Endothelial cell of umbilical vein (primary cell): Measurements from ENCODE around the gene GGTLC2. TPM values are rescaled to one million over a fixed set of nuclear protein-coding genes. Genes with fewer than 3 reads are reported as not detected.

Experiments
- BruUV-seq: library from RNA; stranded (reverse); fragments of 400-500 nt; replicated peaks from 2 replicates; lab custom pipeline; 2021; lab: Mats Ljungman, UMichigan
- CTCF ChIA-PET: fragments of 300-600, 350-600 bp; sonication (Branson Sonifier 250); formaldehyde crosslinking; loops from one replicate; lab custom pipeline; 2021; ENCODE audit warnings: antibody characterized with exemption, inconsistent platforms; lab: Charles Lee
- POLR2A ChIA-PET: fragments of 300-600, 350-600 bp; sonication (Branson Sonifier 250); formaldehyde crosslinking; loops from one replicate; lab custom pipeline; 2021; ENCODE audit warnings: antibody characterized with exemption, inconsistent platforms; lab: Charles Lee
- DNase-seq: peaks from one replicate; pipeline ENCODE4 v3.0.0-alpha.2; 2011; ENCODE audit warnings: low read depth, low spot score
- FAIRE-seq: peaks from 2 replicates; lab custom pipeline; 2011; peaks lifted over from hg19 to GRCh38; lab: Jason Lieb, UNC
- H2AFZ ChIP-seq: 2 replicates; pipeline ENCODE4 v1.6.0; 2012; ENCODE audit warnings: low read depth, low read length, control low read depth, inconsistent platforms
- H3K27ac ChIP-seq: 2 replicates; pipeline ENCODE4 v1.5.1; 2011; ENCODE audit warnings: low read depth, mild to moderate bottlenecking, control low read depth, low read length, moderate library complexity; ENCODE audit not compliant: insufficient read depth
- H3K27me3 ChIP-seq, 2 experiments: 2 replicates each; pipeline versions ENCODE4 v1.6.0 to v1.6.1; 2011; ENCODE audit warnings: low read length in 2 of 2, mixed read lengths in 1 of 2; ENCODE audit not compliant: control insufficient read depth in 2 of 2, insufficient read depth in 2 of 2
- H3K36me3 ChIP-seq, 2 experiments: 2 replicates in 1 of 2; 3 replicates in 1 of 2; pipeline ENCODE4 v1.5.1; 2011; ENCODE audit warnings: low read length in 2 of 2, mild to moderate bottlenecking in 1 of 2, moderate library complexity in 1 of 2; ENCODE audit not compliant: control insufficient read depth in 2 of 2, insufficient read depth in 2 of 2; ENCODE audit errors: extremely low read depth in 1 of 2
- H3K4me1 ChIP-seq: 3 replicates; pipeline ENCODE4 v1.5.1; 2011; ENCODE audit warnings: mild to moderate bottlenecking, low read length; ENCODE audit not compliant: control insufficient read depth, insufficient read depth; ENCODE audit errors: extremely low read depth
- H3K4me2 ChIP-seq: 2 replicates; pipeline ENCODE4 v1.6.1; 2011; ENCODE audit warnings: low read length, control low read depth, mixed read lengths; ENCODE audit not compliant: insufficient read depth
- H3K4me3 ChIP-seq, 3 experiments: fragments of 200-600 bp in 1 of 3; sonication (generic), shearing (Covaris generic) in 1 of 3; replicated peaks in 1 of 3; 2 replicates each; pipeline ENCODE4 v1.5.1; 2011 to 2016; ENCODE audit warnings: control low read depth in 3 of 3, low read length in 3 of 3, mild to moderate bottlenecking in 2 of 3, inconsistent platforms in 1 of 3, low read depth in 1 of 3, moderate library complexity in 1 of 3; ENCODE audit not compliant: insufficient read depth in 1 of 3
- H3K79me2 ChIP-seq: 2 replicates; pipeline ENCODE4 v1.6.0; 2012; ENCODE audit warnings: low read length, inconsistent platforms; ENCODE audit not compliant: control insufficient read depth, insufficient read depth
- H3K9ac ChIP-seq: replicated peaks from 2 replicates; pipeline ENCODE3; 2011; ENCODE audit warnings: low read length, control low read depth; ENCODE audit not compliant: insufficient read depth; ENCODE audit errors: extremely low read depth
- H3K9me1 ChIP-seq: replicated peaks from 3 replicates; pipeline ENCODE4 v1.6.0; 2011; ENCODE audit warnings: mild to moderate bottlenecking, low read length; ENCODE audit not compliant: control insufficient read depth, insufficient read depth; ENCODE audit errors: extremely low read depth
- H3K9me3 ChIP-seq: replicated peaks from 2 replicates; pipeline ENCODE4 v1.5.1; 2012; ENCODE audit warnings: low read length, inconsistent platforms; ENCODE audit not compliant: control insufficient read depth, insufficient read depth
- H4K20me1 ChIP-seq: replicated peaks from 2 replicates; pipeline ENCODE3; 2011; ENCODE audit warnings: mild to moderate bottlenecking, low read length; ENCODE audit not compliant: control insufficient read depth, insufficient read depth; ENCODE audit errors: extremely low read depth
- CTCF ChIP-seq, 2 donors: IDR thresholded peaks; 1 replicate in 1 of 2; 2 replicates in 1 of 2; pipeline ENCODE4 v1.5.1; 2011; ENCODE audit warnings: low read length in 2 of 2, mild to moderate bottlenecking in 2 of 2, moderate library complexity in 2 of 2, control low read depth in 1 of 2, inconsistent platforms in 1 of 2, low read depth in 1 of 2; ENCODE audit not compliant: insufficient read depth in 1 of 2; ENCODE audit errors: extremely low read depth in 1 of 2
- EZH2 ChIP-seq: IDR thresholded peaks from 2 replicates; pipeline ENCODE4 v1.6.1; 2012; ENCODE audit warnings: borderline replicate concordance, low read depth, mild to moderate bottlenecking, moderate library complexity, low read length, inconsistent platforms; ENCODE audit not compliant: severe bottlenecking
- FOS ChIP-seq: IDR thresholded peaks from 2 replicates; pipeline ENCODE4 v1.6.1; 2011; ENCODE audit warnings: mild to moderate bottlenecking, low read length, moderate library complexity, borderline replicate concordance; ENCODE audit not compliant: insufficient read depth
- GATA2 ChIP-seq: IDR thresholded peaks from 2 replicates; pipeline ENCODE4 v1.7.0; 2011; ENCODE audit warnings: low read depth, mild to moderate bottlenecking, moderate library complexity, mixed read lengths, low read length; ENCODE audit not compliant: insufficient read length, insufficient read depth
- JUN ChIP-seq: IDR thresholded peaks from 2 replicates; pipeline ENCODE4 v1.6.1; 2011; ENCODE audit warnings: borderline replicate concordance, low read depth; ENCODE audit not compliant: insufficient read length, insufficient read depth
- MAX ChIP-seq: IDR thresholded peaks from 2 replicates; pipeline ENCODE4 v1.6.1; 2011; ENCODE audit not compliant: insufficient read depth, insufficient read length
- MYC ChIP-seq: IDR thresholded peaks from one replicate; pipeline ENCODE4 v1.6.1; 2011; ENCODE audit warnings: mild to moderate bottlenecking, low read depth, low read length
- POLR2A ChIP-seq: IDR thresholded peaks from 2 replicates; pipeline ENCODE4 v1.6.1; 2012; ENCODE audit warnings: low read depth, mild to moderate bottlenecking, control low read depth, low read length
- POLR2AphosphoS5 ChIP-seq: IDR thresholded peaks from 2 replicates; pipeline ENCODE4 v1.6.1; 2012; ENCODE audit warnings: low read depth, mild to moderate bottlenecking, control low read depth, low read length, moderate library complexity; ENCODE audit not compliant: insufficient read depth
- dilution Hi-C: fragments of 300-500 bp; cut with MboI; formaldehyde crosslinking; loops from one replicate; pipeline ENCODE4 v1.15.0; 2019; ENCODE audit warnings: low sequenced_read_pairs; ENCODE audit not compliant: extremely low pct_ligation_motif_present
- intact Hi-C: fragments of 100-400 bp; cut with micrococcal nuclease; formaldehyde crosslinking; loops from one replicate; pipeline ENCODE4 v1.10.0; 2022
- polyA plus RNA-seq, 4 experiments: library from polyadenylated mRNA; depleted of rRNA in 3 of 4; stranded (reverse) in 3 of 4; unstranded in 1 of 4; fragments of >200 nt; gene quantifications; 2 replicates each; pipeline versions ENCODE4 v1.2.1 to v1.2.3, GENCODE V29; 2011 to 2012; ENCODE audit warnings: missing spikeins in 1 of 4
- total RNA-seq: library from RNA; stranded (reverse); gene quantifications from 2 replicates; pipeline ENCODE4 v1.2.3, GENCODE V29; 2021

Gene GGTLC2
- total and polyA plus RNA-seq, 2 donors (not counting 3 experiments of a cell fraction or from before 2014, with no cell fraction given), result not detected

DNA sequence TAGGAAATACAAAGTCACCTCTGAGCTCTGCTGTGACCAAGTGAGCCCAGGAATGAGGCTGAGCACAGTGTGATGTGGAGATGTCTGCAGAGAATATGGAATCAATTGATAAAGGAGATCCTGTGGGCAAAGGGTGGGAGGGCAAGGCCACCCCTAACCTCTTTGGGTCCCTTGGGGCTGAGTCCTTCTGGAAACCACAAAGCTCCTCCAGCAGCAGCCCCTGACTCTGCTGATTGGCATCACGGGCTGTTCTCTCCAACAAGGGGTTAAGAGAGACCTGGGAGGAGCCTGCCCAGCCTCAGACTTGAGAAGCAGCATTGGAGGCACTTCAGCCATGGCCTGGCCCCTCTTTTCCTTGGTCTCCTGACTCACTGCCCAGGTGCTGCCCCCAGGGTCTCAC, 49.7 kb downstream of the GGTLC2 start:
- dilution Hi-C loops, result no loop called here
- H3K27me3 ChIP-seq, result peaks cover 2 to 8% of the 10 kb centered on the region in 2 experiments
- H2AFZ ChIP-seq, result no peak overlapping the region
- no TSS peak for BruUV-seq
- no peak overlapping the region for H3K4me2 ChIP-seq
- H4K20me1 ChIP-seq, result no peaks in the 10 kb centered on the region
- POLR2A ChIA-PET, result no interaction called here
- intact Hi-C loops, result no loop called here
- no peak overlapping the region for H3K4me3 ChIP-seq
- no peak overlapping the region for H3K9ac ChIP-seq
- H3K9me1 ChIP-seq, result no peaks in the 10 kb centered on the region
- DNase-seq (no peak), FAIRE-seq (no peak)
- peaks cover 9% of the 10 kb centered on the region for H3K4me1 ChIP-seq
- H3K9me3 ChIP-seq, result no peaks in the 10 kb centered on the region
- no peak overlapping the region for H3K27ac ChIP-seq
- H3K79me2 ChIP-seq, result no peaks in the 10 kb centered on the region
- CTCF ChIA-PET, result interaction anchor here (1.4 to 2.0 kb wide), 3 partner anchors 8 to 60 kb away, joined by 3 to 8 read pairs (median 4); no protein-coding TSS in a partner anchor
- H3K36me3 ChIP-seq, result no peaks in the 10 kb centered on the region
- TF ChIP-seq CTCF (IDR thresholded peaks at IDR 0.05; ENCODE audit: extremely low read depth in 1 of 2, insufficient read depth in 1 of 2, low read depth in 1 of 2, low read length in 2 of 2), result no peak
- no peak for TF ChIP-seq EZH2
- no peak for TF ChIP-seq FOS
- TF ChIP-seq MAX, result no peak
- TF ChIP-seq GATA2, result no peak
- TF ChIP-seq POLR2A, result no peak
- TF ChIP-seq JUN, result no peak
- TF ChIP-seq POLR2AphosphoS5, result no peak
- TF ChIP-seq MYC, result no peak
